ENCODE measurements around the gene PLA2G6. TPM values are rescaled to one million over a fixed set of nuclear protein-coding genes. Genes with fewer than 3 reads are reported as not detected.

PLA2G6 gene
- polyA plus RNA-seq, 2 of the 4 experiments (the other 2 are of a cell fraction), result 7.4 to 7.6 TPM

GRCh38 chr22:38132136-38132535 lies 49.5 kb downstream of the PLA2G6 start:
- CTCF ChIA-PET, result interaction anchor here (0.6 to 4.8 kb wide), 3 partner anchors 17 to 508 kb away, joined by 3 to 22 read pairs (median 3); no protein-coding TSS in a partner anchor
- no peak overlapping the region for H3K27ac ChIP-seq
- FAIRE-seq, result no peak
- ATAC-seq, result no peak
- TF ChIP-seq CEBPB (IDR thresholded peaks at IDR 0.05) (no peak), EHF (CRISPR knock-in tag; IDR thresholded peaks at IDR 0.05) (no peak)
- H3K4me2 ChIP-seq, result no peak overlapping the region
- no peak overlapping the region for H3K4me3 ChIP-seq
- POLR2A ChIA-PET, result interaction anchor here (0.6 kb wide), 1 partner anchor 267 kb away, joined by 4 read pairs; no protein-coding TSS in a partner anchor
- 79% methylated on average over 7 of the region's 7 CpGs for WGBS (ENCODE audit: missing lambda C conversion rate)
- DNase-seq (ENCODE audit: low read depth in 1 of 2, low spot score in 1 of 2), result no peak
- no peaks in the 10 kb centered on the region for H3K9me3 ChIP-seq
- H3K4me1 ChIP-seq, result peaks cover 10% of the 10 kb centered on the region; the same call in 2 of the 3 replicates

GRCh38 chr22:38131399-38131798 lies 50.2 kb downstream of the PLA2G6 start:
- no peak overlapping the region for H3K27ac ChIP-seq
- ATAC-seq (no peak), DNase-seq (ENCODE audit: low read depth in 1 of 2, low spot score in 1 of 2) (no peak), FAIRE-seq (no peak)
- TF ChIP-seq POLR2A (IDR thresholded peaks at IDR 0.05; ENCODE audit: low read length) (no peak), CTCF (IDR thresholded peaks at IDR 0.05) (no peak), ESRRA (IDR thresholded peaks at IDR 0.05; ENCODE audit: borderline replicate concordance, low read length) (no peak)
- H3K9me3 ChIP-seq, result no peaks in the 10 kb centered on the region
- H3K4me1 ChIP-seq, result peaks cover 10% of the 10 kb centered on the region; the same call in 2 of the 3 replicates
- no peak overlapping the region for H3K4me2 ChIP-seq
- CTCF ChIA-PET, result interaction anchor here (1.0 to 4.8 kb wide), 2 partner anchors 17 to 24 kb away, joined by 3 to 22 read pairs; no protein-coding TSS in a partner anchor
- POLR2A ChIA-PET, result no interaction called here
- WGBS (ENCODE audit: missing lambda C conversion rate), result 61% methylated on average over 2 of the region's 2 CpGs
- no peak overlapping the region for H3K4me3 ChIP-seq

GRCh38 chr22:38129856-38130255 lies 51.8 kb downstream of the PLA2G6 start:
- no peaks in the 10 kb centered on the region for H3K9me3 ChIP-seq
- no peak for TF ChIP-seq PHF8 (IDR thresholded peaks at IDR 0.05; ENCODE audit: borderline replicate concordance, low read depth)
- TF ChIP-seq EP300 (IDR thresholded peaks at IDR 0.05), result no peak
- TF ChIP-seq TP53 (CRISPR knock-in tag; IDR thresholded peaks at IDR 0.05), result no peak
- no peak for TF ChIP-seq CEBPB (IDR thresholded peaks at IDR 0.05)
- TF ChIP-seq CBX8 (IDR thresholded peaks at IDR 0.05), result no peak
- no peak for TF ChIP-seq USF2 (IDR thresholded peaks at IDR 0.05)
- no peak for TF ChIP-seq CTCF (IDR thresholded peaks at IDR 0.05)
- TF ChIP-seq HDAC2 (IDR thresholded peaks at IDR 0.05), result no peak
- TF ChIP-seq HEYL (CRISPR knock-in tag; IDR thresholded peaks at IDR 0.05), result no peak
- no peak for TF ChIP-seq RARB (CRISPR knock-in tag; IDR thresholded peaks at IDR 0.05)
- no peak for TF ChIP-seq MAX (IDR thresholded peaks at IDR 0.05)
- TF ChIP-seq CHD2 (IDR thresholded peaks at IDR 0.05; ENCODE audit: low read length, partially characterized antibody), result no peak
- no peak for TF ChIP-seq PBX3 (IDR thresholded peaks at IDR 0.05)
- no peak for TF ChIP-seq CBX2 (IDR thresholded peaks at IDR 0.05; ENCODE audit: borderline replicate concordance, low read depth)
- TF ChIP-seq HMGXB4 (CRISPR knock-in tag; IDR thresholded peaks at IDR 0.05; ENCODE audit: borderline replicate concordance), result no peak
- TF ChIP-seq RFX5 (IDR thresholded peaks at IDR 0.05), result no peak
- no peak for TF ChIP-seq JUN (IDR thresholded peaks at IDR 0.05)
- no peak for TF ChIP-seq ZSCAN20 (CRISPR knock-in tag; IDR thresholded peaks at IDR 0.05)
- FAIRE-seq, result no peak
- H3K4me2 ChIP-seq, result no peak overlapping the region
- 86% methylated on average over 7 of the region's 9 CpGs for WGBS (ENCODE audit: missing lambda C conversion rate)
- H3K27ac ChIP-seq, result no peak overlapping the region
- POLR2A ChIA-PET, result no interaction called here
- H3K4me1 ChIP-seq, result no peaks in the 10 kb centered on the region; the same call in 2 of the 3 replicates
- CTCF ChIA-PET, result interaction anchor here (0.9 to 4.8 kb wide), 2 partner anchors 8 to 15 kb away, joined by 3 to 22 read pairs; no protein-coding TSS in a partner anchor
- DNase-seq (ENCODE audit: low read depth in 1 of 2, low spot score in 1 of 2), result no peak
- H3K4me3 ChIP-seq, result no peak overlapping the region
- ATAC-seq, result no peak
